GM19099 (cell line): ENCODE data around the gene PRR14.

Source experiments
- POLR2A ChIP-seq: IDR thresholded peaks from 3 replicates; pipeline ENCODE4 v1.6.1; 2011; ENCODE audit warnings: low read depth; ENCODE audit not compliant: insufficient read length; ENCODE audit errors: extremely low read depth

PRR14 gene

DNA sequence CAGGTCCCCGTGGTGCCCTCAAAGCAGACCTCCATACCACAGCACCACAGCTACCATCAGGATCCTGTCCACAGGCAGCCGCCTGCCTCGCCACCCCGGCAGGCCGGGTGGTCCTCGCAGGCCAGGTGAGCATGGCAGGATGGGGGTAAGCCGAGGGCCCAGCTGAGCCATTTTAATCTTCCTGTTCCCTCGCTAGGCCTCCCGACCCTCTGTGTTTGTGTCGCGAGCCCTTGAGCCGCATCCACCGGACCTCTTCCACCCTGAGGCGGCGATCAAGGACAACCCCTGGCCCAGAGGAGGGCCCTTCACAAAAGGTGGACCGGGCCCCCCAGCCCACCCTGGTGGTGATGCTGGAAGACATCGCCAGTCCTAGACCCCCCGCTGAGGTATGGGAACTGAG lies 2.0 kb downstream of the PRR14 start:
- no peak for TF ChIP-seq POLR2A

DNA sequence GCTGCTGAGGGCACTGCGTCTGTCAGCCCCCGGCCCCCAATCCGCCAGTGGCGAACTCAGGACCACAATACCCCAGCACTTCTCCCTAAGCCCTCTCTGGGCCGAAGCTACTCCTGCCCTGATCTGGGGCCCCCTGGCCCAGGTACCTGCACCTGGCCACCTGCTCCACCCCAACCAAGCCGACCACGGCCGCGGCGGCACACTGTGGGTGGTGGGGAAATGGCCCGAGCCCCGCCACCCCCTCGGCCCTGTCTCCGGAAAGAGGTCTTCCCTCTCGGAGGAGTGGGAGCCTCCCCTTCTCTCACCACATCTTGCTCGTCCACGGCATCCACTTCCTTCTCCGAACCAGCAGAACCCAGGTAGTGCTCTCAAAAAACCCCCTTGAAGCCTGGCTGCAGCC lies 4.1 kb downstream of the PRR14 start:
- TF ChIP-seq POLR2A: no peak

DNA sequence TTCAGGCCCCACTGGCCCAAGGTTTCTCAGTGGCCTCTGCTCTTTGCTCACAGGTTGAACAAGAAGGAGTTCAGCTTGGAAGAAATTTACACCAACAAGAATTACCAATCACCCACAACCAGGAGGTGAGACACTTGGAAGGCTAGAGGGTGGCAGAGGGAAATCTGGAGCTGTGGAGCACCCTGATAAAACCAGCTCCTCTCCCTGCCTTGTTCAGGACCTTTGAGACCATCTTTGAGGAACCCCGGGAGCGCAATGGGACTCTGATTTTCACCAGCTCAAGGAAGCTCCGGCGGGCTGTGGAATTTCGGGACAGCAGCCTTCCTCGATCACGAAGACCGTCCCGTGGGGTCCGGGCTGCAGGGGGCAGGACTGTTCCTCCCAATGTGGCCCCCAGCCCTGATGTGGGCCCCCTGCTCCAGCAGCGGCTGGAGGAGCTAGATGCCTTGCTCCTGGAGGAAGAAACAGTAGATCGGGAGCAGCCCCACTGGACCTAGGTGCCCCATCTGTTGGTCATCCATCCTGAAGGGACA lies 5.1 kb downstream of the PRR14 start:
- no peak for TF ChIP-seq POLR2A

DNA sequence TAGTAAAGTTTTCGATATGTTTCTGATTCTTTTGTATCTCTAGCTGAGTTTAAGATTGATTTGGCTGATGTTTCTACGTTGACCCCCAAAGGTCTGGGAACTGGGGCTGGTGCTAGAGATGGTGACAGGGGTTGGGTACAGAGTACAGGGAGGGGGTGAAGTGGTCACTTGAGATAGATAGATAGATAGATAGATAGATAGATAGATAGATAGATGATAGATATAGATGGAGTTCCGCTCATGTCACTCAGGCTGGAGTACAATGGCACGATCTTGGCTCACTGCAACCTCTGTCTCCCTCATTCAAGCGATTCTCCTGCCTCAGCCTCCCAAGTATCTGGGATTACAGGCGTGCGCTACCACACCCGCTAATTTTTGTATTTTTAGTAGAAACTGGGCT lies 5.6 kb downstream of the PRR14 start:
- no peak for TF ChIP-seq POLR2A

DNA sequence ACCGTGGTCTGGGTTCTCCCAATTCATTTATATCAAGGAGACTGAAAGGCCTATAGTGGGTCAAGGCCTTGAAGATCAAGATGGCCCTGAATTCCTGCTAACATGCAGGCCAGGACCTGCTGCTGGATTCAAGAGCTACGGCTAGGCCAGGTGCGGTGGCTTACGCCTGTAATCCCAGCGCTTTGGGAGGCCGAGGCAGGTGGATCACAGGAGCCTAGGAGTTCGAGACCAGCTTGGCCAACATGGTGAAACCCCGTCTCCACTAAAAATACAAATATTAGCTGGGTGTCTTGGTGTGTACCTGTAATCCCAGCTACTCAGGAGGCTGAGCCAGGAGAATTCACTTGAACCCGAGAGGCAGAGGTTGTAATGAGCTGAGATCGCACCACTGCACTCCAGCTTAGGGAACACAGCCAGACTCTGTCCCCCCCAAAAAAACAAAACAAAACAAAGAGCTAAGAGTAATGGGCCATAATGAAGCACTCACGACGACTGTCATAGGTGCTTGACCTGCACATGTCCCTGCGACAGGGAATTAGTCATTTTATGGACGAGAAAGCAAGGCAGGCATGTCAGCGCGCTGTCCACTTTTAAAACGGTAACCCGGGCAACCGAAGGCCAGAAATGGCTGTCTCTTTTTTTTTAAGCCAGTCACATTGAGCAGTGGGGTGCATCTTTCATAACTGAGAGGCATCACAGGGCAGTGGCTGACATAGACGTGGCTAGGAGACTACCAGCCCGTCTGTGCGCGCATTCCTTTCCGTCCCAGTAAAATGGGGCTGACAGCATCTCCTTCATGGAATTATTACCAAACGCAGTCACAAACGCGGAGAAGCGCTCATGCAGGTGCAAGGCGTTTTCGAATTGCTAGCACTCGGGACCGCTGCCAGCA lies 6.5 kb downstream of the PRR14 start:
- no peak for TF ChIP-seq POLR2A

DNA sequence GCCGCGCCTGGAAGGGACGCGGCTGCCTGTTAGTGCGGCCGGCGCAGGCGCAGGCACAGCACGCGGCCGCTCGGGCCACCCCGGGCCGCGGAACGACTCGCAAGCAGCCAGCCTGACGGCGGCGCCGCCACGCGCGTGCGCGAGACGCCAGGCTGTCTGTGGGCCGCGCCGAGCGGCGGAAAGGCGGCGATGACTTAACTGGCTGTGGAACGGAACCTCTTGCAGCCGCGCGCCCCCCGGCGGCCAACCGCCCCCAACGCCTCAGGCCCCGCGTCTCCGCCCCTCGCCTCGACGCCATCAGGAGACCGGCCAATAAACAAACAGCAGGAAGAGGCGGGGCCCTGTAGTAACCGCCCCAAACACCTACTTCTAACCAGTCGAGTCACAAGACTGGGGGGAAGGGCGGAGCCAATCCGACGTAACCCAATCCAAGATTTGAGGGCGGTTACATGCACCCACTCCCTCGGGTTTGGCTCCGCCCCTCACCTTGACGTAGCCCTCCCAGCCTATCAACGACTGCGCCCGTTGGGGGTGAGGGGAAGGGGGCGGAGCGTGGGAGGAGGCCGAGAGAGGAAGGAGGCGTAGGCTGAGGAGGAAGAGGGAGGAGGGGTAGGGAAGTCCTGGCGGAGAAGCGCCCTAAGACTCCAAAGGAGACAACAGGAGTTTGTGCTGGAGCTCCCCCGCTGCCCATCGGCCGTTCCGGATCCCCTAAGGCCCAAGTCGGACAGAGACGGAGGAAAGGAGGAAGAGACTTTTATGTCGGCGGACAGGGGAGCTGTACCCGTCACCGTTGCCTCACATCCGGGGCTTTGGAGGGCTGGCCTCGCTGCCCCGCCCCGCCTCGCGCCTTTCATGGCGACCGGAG lies 7.3 kb downstream of the PRR14 start, which contains the start of gene FBRS:
Gene FBRS (plus strand): TSS at position 566 of the 865 bp plus-strand sequence. CDS start 1,088 bp downstream, outside the sequence.
- peak; percentile 78 for TF ChIP-seq POLR2A

DNA sequence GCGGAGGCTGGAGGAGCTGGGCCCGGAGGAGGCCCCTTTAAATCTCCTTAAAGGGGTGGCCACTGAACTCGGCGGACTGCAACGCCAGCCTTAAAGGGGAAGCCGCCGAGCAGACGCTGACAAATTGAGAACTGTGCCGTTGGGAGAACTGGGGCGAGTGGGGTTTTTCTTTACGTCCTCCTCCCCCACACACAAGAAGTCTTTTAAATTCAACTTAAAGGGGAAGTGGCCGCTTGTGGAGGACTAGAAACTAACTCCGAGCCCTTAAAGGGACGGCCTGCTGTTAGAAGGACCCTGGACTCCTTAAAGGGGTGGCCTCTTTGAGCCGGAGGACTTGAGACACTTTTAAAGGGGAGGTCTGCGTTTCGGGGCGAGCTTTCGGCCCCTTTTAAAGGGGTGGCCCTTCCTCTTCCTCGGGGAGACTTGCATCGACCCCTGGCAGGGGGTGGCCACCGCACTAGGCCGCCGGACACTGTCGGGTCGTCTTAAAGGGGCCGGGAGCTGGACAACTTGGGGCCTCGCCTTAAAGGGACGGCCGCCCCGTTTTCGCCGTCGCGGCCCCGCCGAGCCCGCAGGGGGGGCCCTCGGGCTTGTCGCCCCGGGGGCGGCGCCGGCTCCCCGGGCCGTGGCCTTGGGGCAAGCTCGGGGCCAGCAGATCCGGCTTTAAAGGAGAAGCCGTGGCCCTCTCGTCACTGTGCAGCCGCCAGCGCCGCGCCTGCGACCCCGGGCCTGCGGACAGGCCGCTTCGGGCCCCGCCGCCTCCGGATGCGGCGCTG lies 8.2 kb downstream of the PRR14 start:
- peak; percentile 56 for TF ChIP-seq POLR2A

DNA sequence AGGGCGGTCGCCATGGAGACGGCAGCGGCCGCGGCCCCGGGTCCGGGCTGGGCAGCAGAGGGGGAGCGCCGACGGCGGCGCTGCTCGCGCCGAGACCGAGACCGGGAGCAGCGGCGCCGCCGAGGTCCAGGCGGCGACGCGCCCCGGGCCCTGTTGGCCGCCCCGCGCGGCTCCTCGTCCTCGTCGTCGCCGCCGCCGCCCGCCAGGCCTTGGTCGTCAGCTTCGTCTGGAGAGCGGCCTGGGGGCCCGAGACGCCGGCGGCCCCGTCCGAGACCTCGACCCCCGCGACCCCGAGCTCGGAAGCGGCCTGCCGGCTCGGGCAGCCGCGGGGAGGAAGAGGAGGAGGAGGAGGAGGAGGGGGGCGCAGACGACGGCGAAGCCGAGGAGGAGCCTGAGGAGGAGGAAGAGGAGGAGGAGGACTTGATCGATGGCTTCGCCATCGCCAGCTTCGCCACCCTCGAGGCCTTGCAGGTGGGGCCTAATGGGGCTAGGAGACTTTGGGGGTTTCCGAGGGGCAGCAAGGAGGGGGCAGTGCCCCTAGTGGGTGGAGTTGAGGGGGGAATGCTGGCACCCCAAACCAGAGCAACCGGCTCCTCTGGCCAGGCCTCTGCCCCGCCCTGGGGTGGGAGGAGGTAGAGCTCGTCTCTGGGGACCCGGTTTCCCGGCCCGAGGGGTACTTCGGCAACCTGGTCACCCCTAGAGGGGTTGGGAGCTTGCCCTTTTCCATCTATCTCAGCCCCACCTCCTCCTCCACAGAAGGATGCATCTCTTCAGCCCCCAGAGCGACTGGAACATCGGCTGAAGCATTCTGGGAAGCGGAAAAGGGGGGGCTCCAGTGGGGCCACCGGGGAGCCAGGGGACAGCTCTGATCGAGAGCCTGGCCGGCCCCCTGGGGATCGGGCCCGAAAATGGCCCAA lies 9.0 kb downstream of the PRR14 start:
- TF ChIP-seq POLR2A: no peak

DNA sequence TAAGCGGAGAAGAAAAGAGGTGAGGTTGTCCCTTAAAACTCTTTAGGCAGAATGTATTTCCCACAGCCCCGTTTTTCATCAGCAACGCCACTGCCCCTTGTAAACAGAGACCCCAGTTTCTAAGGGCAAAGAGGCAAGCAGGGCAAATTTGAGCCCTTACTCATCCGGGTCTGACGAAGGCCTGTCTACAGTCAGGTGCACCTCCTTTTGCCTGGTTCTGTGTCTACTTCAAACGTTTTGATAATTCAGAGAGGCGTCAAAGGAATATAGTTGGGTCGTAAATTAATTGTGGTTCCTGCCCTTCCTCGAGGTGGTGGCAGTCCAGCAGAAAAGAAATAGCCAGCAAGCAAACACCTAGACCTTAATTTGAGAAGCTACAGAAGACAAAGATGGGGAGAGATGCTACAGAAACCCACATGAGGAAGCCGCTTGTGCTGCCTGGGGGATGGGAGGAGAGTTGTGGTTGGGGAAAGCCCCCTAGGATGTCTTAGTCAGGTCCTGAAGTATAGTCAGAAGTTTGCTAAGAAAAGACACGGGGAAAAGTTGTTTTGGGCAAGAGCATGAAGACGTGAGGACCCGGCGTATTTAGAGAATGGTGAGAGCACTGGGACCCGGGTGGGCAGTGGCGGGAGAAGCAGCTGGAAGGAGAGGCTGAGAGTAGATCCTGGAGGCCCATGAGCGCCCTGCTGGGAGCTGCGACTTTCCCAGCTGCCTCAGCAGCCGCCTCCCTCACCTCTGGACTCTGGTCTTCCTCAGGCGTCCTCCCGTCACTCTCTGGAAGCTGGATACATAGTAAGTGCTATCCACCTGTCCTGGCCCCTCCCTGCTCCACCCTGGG lies 9.9 kb downstream of the PRR14 start:
- TF ChIP-seq POLR2A: no peak

DNA sequence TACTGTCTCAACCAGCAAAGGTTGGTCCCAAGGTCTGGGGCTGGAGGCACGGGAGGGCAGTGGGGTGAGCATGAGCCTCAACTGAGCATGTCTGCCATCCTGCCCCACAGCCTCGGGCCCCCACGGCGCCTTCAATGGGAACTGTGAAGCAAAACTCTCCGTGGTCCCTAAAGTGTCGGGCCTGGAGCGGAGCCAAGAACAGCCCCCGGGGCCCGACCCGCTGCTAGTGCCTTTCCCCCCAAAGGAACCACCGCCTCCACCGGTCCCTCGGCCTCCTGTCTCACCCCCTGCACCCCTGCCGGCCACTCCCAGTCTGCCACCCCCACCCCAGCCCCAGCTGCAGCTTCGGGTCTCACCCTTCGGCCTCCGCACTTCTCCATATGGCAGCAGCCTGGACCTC lies 11.7 kb downstream of the PRR14 start:
- no peak for TF ChIP-seq POLR2A

DNA sequence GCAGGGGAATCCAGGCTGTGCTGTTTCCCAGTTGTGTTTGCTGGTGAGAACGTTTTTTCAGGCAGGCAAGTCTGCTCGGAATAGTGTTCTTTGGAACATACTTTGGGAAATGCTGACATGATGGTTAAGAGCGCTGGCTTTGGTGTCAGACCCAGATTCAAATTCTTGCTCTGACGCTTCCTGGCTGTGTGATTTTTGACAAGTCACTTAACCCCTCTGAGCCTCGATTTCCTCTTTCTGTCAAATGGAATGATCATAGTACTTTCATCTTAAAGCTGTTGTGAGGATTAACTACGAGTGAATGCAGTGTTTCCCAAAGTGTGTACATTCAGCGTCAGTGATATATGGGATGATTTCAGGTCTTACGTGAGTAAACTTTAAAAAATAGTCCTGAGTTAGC lies 12.3 kb downstream of the PRR14 start:
- TF ChIP-seq POLR2A: no peak

DNA sequence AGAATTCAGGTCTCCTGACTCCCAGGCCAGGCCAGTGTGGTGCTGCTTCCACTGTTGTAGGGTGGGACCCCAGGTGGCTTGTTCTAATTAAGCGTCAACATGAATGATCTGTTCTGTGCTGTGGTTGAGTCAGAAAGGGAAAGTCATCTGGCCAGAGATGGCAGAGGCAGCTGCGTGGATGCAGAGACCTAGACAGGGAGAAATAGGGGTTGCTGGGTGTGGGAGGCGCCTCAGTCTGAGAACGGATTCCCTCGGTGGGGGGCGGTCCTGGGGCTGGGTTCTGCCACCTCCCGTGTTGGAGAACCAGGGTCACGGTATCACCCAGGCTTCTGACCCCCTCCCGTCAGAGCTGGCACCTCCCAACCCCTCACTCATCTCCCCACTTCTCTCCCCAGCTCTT lies 13.1 kb downstream of the PRR14 start:
- TF ChIP-seq POLR2A: no peak

DNA sequence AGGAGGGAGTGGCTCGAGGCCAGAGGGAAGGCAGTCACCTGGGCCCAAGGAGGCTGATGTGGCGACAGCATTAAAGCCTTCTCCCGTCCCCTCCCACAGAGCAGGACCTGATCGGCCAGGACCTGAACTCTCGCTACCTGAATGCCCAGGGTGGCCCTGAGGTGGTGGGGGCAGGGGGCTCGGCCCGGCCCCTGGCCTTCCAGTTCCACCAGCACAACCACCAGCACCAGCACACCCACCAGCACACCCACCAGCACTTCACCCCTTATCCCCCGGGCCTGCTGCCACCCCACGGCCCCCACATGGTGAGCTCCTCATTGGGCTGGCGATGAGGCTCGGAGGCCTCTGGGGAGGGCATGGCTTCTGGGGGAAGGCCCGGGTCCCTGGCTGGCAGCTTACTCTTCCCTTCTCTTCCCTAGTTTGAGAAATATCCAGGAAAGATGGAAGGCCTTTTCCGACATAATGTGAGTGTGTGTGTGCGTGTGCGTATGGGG lies 13.9 kb downstream of the PRR14 start:
- no peak for TF ChIP-seq POLR2A
